Measurements from ENCODE around the gene HTR1E.

DNA sequence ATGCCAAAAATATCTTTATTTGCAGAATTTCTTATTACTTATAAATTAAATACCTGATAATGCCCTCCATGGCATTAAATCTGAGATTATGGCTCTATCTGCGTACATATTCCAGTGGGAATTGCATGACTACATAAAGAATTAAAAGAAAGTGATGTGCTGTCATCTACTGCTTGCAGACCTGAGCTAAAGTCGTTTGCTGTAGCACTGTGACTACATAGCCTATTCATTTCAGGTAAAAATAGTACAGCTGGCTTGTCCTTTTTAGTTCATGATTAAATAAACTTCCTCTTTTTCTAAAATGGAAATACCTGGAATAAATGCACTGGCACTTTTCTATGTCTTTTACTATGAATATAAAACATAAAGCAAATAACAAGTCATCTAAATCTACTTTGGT is 79.4 kb downstream of the HTR1E start:
- no peak for TF ChIP-seq EZH2 (IDR thresholded peaks at IDR 0.05; ENCODE audit: insufficient read depth, poor library complexity, severe bottlenecking)
- no peak for TF ChIP-seq EZH2phosphoT487 (IDR thresholded peaks at IDR 0.05; ENCODE audit: insufficient read depth, low read depth)
